Panc1 (cell line): ENCODE measurements around the gene RGS14. TPM values are rescaled to one million over a fixed set of nuclear protein-coding genes. Genes with fewer than 3 reads are reported as not detected.

Experiments
- ATAC-seq: fragments of 200-7000 bp; cut with Tn5 transposase; 2 replicates; pipeline ENCODE4 v1.9.1; 2020; ENCODE audit warnings: mild to moderate bottlenecking, moderate library complexity
- BruUV-seq: library from RNA; stranded (reverse); fragments of 400-500 nt; replicated peaks from 2 replicates; lab custom pipeline; 2021; lab: Mats Ljungman, UMichigan
- CTCF ChIA-PET: fragments of 300-600 bp; sonication (Branson Sonifier 250); formaldehyde crosslinking; loops from one replicate; lab custom pipeline; 2022; ENCODE audit warnings: antibody characterized with exemption; lab: Charles Lee
- POLR2A ChIA-PET: fragments of 300-600 bp; sonication (Branson Sonifier 250); formaldehyde crosslinking; loops from one replicate; lab custom pipeline; 2022; ENCODE audit warnings: antibody characterized with exemption; lab: Charles Lee
- DNase-seq: peaks from one replicate; pipeline ENCODE4 v3.0.0-alpha.2; 2010; ENCODE audit warnings: low read depth, low spot score
- H3K27ac ChIP-seq: 2 replicates; pipeline ENCODE4 v1.5.1; 2011; ENCODE audit warnings: mild to moderate bottlenecking, low read length, inconsistent platforms
- H3K27me3 ChIP-seq: fragments of 200-500 bp; sonication (Bioruptor generic); 2 replicates; pipeline ENCODE4 v1.6.0; 2014; ENCODE audit warnings: low read length, inconsistent platforms; ENCODE audit not compliant: control insufficient read depth, insufficient read depth
- H3K36me3 ChIP-seq: fragments of 200-500 bp; sonication (Bioruptor generic); 2 replicates; pipeline ENCODE4 v1.5.1; 2014; ENCODE audit warnings: inconsistent platforms, mild to moderate bottlenecking, low read length, moderate library complexity; ENCODE audit not compliant: control insufficient read depth, insufficient read depth
- H3K4me1 ChIP-seq: 2 replicates; pipeline ENCODE4 v1.5.1; 2011; ENCODE audit warnings: inconsistent platforms, mild to moderate bottlenecking, low read length, moderate library complexity; ENCODE audit not compliant: control insufficient read depth, insufficient read depth
- H3K4me3 ChIP-seq, 2 experiments: 2 replicates each; pipeline ENCODE4 v1.5.1; 2011 to 2012; ENCODE audit warnings: low read depth in 2 of 2, low read length in 2 of 2, mild to moderate bottlenecking in 2 of 2, inconsistent platforms in 1 of 2, moderate library complexity in 1 of 2
- H3K9me3 ChIP-seq: fragments of 200-500 bp; sonication (Bioruptor generic); 2 replicates; pipeline ENCODE4 v1.5.1; 2014; ENCODE audit warnings: low read depth, mild to moderate bottlenecking, inconsistent platforms, low read length, moderate library complexity; ENCODE audit not compliant: control insufficient read depth, insufficient read depth
- CTCF ChIP-seq: fragments of 450-650 bp; IDR thresholded peaks from 2 replicates; pipeline ENCODE4 v1.5.1; 2017; ENCODE audit warnings: mild to moderate bottlenecking
- POLR2AphosphoS5 ChIP-seq: IDR thresholded peaks from 2 replicates; pipeline ENCODE4 v1.6.1; 2012; ENCODE audit warnings: mild to moderate bottlenecking, low read depth, low read length, moderate library complexity
- REST ChIP-seq, 2 experiments: IDR thresholded peaks; 2 replicates each; pipeline ENCODE4 v1.6.1; 2011 to 2012; ENCODE audit warnings: low read depth in 2 of 2, control low read depth in 1 of 2, low read length in 1 of 2, mild to moderate bottlenecking in 1 of 2, moderate library complexity in 1 of 2; ENCODE audit not compliant: insufficient read depth in 1 of 2
- SIN3A ChIP-seq: IDR thresholded peaks from 2 replicates; pipeline ENCODE4 v1.6.1; 2012; ENCODE audit warnings: low read depth, mild to moderate bottlenecking, low read length, moderate library complexity, borderline replicate concordance; ENCODE audit not compliant: insufficient read depth
- TCF7L2 ChIP-seq: IDR thresholded peaks from 2 replicates; pipeline ENCODE4 v1.6.1; 2011; ENCODE audit warnings: mild to moderate bottlenecking, low read depth, low read length, inconsistent platforms
- in situ Hi-C: cut with HindIII; loops from 2 replicates; pipeline ENCODE4 v1.10.0; 2016; ENCODE audit warnings: low sequenced_read_pairs, low pct_unique_long_range_greater_than_20kb
- intact Hi-C: fragments of 100-400 bp; cut with micrococcal nuclease; formaldehyde crosslinking; loops from one replicate; pipeline ENCODE4 v1.10.0; 2022; ENCODE audit not compliant: unreplicated experiment
- total RNA-seq: library from RNA; stranded (reverse); gene quantifications from one replicate; pipeline ENCODE4 v1.2.1, GENCODE V29; 2021; ENCODE audit not compliant: unreplicated experiment

RGS14 gene
- total RNA-seq, 1 experiment from 2014 or later: 13.5 TPM

GRCh38 chr5:177353093-177353492 lies 4.6 kb upstream of the RGS14 start:
- CTCF ChIA-PET: no interaction called here
- intact Hi-C loops: no loop called here
- Histone ChIP-seq H3K27ac (no peak overlapping the region), H3K9me3 (no peaks in the 10 kb centered on the region), H3K4me1 (peaks cover 21% of the 10 kb centered on the region), H3K36me3 (no peaks in the 10 kb centered on the region), H3K27me3 (no peaks in the 10 kb centered on the region), H3K4me3 (no peak overlapping the region)
- DNase-seq (no peak), ATAC-seq (no peak)
- in situ Hi-C loops: no loop called here
- BruUV-seq: no TSS peak
- TF ChIP-seq REST (IDR thresholded peaks at IDR 0.05; ENCODE audit: insufficient read depth in 1 of 2, low read depth in 2 of 2, low read length in 1 of 2): no peak
- no peak for TF ChIP-seq POLR2AphosphoS5
- no peak for TF ChIP-seq SIN3A
- no peak for TF ChIP-seq TCF7L2
- POLR2A ChIA-PET: interaction anchor here (0.7 kb wide), 1 partner anchor 101 kb away, joined by 6 read pairs; no protein-coding TSS in a partner anchor

- Histone ChIP-seq H3K36me3 (no peaks in the 10 kb centered on the region), H3K4me3 (no peak overlapping the region), H3K27ac (no peak overlapping the region), H3K9me3 (no peaks in the 10 kb centered on the region), H3K4me1 (peaks cover 17% of the 10 kb centered on the region), H3K27me3 (no peaks in the 10 kb centered on the region)
- no peak for ATAC-seq
- TF ChIP-seq TCF7L2 (no peak), REST (IDR thresholded peaks at IDR 0.05; ENCODE audit: insufficient read depth in 1 of 2, low read depth in 2 of 2, low read length in 1 of 2) (no peak), POLR2AphosphoS5 (no peak), CTCF (no peak), SIN3A (no peak)
- DNase-seq: no peak
- CTCF ChIA-PET: interaction anchor here (0.6 kb wide), 1 partner anchor 347 kb away, joined by 3 read pairs; no protein-coding TSS in a partner anchor
- BruUV-seq: no TSS peak
- POLR2A ChIA-PET: no interaction called here
- intact Hi-C loops (no loop called here), in situ Hi-C loops (no loop called here)
Measured at GRCh38 chr5:177354256-177354655, 3.5 kb upstream of the RGS14 start.
